22Rv1 (cell line): ENCODE data around the gene TXNDC15.
"Not testable (repeated sequence)": the region's sequence is repeated elsewhere in the genome, so short reads cannot be mapped to it uniquely, and the experiment has no call there.

Experiments used
- H3K27ac ChIP-seq: fragments of 450-650 bp; 2 replicates; pipeline ENCODE4 v1.5.1; 2017
- ZFX ChIP-seq: fragments of 450-650 bp; IDR thresholded peaks from 2 replicates; pipeline ENCODE4 v1.6.1; 2017; ENCODE audit warnings: antibody characterized with exemption, borderline replicate concordance
- TF ChIP-seq, protein P1 (sequence below): fragments of 450-650 bp; IDR thresholded peaks from 2 replicates; pipeline ENCODE4 v1.5.1; 2017; ENCODE audit warnings: mild to moderate bottlenecking

The TXNDC15 gene

DNA sequence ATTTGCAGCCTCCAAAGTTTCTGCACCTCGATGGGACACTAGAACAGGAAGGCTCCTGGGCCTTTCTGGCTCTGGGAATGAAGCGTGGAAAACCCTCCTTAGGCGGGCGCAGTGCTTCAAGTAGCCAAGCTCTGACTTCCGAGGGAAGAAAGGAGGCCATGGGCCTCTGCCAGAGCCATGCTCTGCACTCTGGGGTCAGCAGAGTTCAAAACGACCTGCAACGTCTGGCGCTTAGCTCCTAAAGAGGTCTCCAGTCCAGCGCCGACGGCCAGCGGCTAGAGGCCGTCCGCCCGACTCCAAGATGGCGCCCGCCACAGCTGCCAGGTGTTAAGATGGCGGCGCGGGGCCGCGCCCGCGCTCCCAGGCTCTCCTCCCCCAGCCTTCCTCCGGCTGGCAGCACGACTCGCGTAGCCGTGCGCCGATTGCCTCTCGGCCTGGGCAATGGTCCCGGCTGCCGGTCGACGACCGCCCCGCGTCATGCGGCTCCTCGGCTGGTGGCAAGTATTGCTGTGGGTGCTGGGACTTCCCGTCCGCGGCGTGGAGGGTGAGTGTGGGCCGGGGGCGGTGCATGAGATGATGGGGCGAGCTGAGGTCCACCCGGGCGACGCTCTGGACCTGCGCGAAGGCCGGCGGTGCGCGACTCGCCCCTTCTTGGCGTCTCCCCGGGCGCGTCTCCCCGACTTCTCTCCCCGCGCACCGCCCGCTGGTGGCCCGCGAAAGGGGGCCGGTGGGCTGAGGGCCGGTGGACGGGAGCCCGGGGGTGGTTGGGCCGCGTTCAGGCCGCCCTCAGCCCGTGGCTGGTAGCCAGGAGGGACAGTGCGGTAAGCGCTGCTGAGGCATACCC is at the start of gene TXNDC15:
Gene TXNDC15 (plus strand): TSS at position 385 of the 844 bp plus-strand sequence. CDS start 57 bp downstream, at position 442.
- peak within 1 kb of the TSS; percentile 84 for H3K27ac ChIP-seq
- TF ChIP-seq ZFX = no peak
- TF ChIP-seq, protein P1, sequence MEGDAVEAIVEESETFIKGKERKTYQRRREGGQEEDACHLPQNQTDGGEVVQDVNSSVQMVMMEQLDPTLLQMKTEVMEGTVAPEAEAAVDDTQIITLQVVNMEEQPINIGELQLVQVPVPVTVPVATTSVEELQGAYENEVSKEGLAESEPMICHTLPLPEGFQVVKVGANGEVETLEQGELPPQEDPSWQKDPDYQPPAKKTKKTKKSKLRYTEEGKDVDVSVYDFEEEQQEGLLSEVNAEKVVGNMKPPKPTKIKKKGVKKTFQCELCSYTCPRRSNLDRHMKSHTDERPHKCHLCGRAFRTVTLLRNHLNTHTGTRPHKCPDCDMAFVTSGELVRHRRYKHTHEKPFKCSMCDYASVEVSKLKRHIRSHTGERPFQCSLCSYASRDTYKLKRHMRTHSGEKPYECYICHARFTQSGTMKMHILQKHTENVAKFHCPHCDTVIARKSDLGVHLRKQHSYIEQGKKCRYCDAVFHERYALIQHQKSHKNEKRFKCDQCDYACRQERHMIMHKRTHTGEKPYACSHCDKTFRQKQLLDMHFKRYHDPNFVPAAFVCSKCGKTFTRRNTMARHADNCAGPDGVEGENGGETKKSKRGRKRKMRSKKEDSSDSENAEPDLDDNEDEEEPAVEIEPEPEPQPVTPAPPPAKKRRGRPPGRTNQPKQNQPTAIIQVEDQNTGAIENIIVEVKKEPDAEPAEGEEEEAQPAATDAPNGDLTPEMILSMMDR = no peak

DNA sequence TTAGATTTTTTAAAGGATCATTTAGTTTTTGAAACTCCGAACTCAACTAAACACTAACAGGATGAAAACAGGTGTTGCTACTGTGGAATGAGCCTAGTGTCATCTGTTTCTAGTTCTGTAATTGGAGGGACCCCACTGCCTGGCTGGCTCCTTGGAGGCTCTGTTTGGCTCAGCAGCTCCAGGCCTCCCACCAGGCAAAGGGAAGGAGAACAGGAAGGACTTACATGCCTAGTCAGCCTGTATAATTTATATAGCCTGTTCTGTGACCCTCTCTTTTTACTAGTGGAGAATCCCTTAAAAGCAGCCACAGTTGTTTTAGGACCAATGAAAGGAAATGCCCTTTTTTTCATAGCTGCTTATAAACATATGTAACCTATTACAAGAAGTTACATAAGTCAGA is 49.5 kb upstream of the TXNDC15 start:
- no peak overlapping the region for H3K27ac ChIP-seq
- TF ChIP-seq, protein P1 = no peak

- TF ChIP-seq ZFX = no peak
- no peak overlapping the region for H3K27ac ChIP-seq
These were observed 49.0 kb upstream of the TXNDC15 start for GRCh38 chr5:134825212-134825611.

GRCh38 chr5:134833340-134834032 is 40.7 kb upstream of the TXNDC15 start:
- TF ChIP-seq, protein P1 = no peak
- no peak for TF ChIP-seq ZFX
- no peak overlapping the region for H3K27ac ChIP-seq

- TF ChIP-seq, protein P1 = no peak
- TF ChIP-seq ZFX = no peak
- no peak overlapping the region for H3K27ac ChIP-seq
These were observed 38.5 kb upstream of the TXNDC15 start for GRCh38 chr5:134835623-134836022.

- H3K27ac ChIP-seq = no peak overlapping the region
These were observed 36.5 kb upstream of the TXNDC15 start for GRCh38 chr5:134837530-134838181.

DNA sequence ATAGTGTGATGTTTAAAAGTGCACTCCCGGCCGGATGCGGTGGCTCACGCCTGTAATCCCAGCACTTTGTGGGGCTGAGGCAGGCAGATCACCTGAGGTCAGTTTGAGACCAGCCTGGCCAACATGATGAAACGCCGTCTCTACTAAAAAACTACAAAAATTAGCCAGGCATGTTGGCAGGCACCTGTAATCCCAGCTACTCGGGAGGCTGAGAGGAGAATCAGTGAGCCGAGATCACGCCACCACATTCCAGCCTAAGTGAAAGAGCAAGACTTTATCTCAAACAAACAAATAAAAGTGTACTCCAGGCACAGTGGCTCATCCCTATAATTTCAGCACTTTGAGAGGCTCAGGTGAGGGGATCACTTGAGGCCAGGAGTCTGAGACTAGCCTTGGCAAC is 35.8 kb upstream of the TXNDC15 start:
- not testable (repeated sequence) for H3K27ac ChIP-seq

More at GRCh38 chr5:134837530-134838181, 36.5 kb upstream of the TXNDC15 start:
- no peak for TF ChIP-seq ZFX
- TF ChIP-seq, protein P1 = no peak

- TF ChIP-seq, protein P1 = no peak
- TF ChIP-seq ZFX = no peak
- H3K27ac ChIP-seq = no peak overlapping the region
These were observed 33.4 kb upstream of the TXNDC15 start for GRCh38 chr5:134840811-134841210.
